Adrenal gland (tissue), 5 donors: ENCODE results near the gene SMARCC1.
"Not testable (repeated sequence)": the region's sequence is repeated elsewhere in the genome, so short reads cannot be mapped to it uniquely, and the experiment has no call there.

Experiments used
- POLR2A ChIP-seq, 2 donors: fragments of 450-650 bp; IDR thresholded peaks; one replicate each; pipeline ENCODE4 v1.6.1; 2017; ENCODE audit warnings: antibody characterized with exemption in 2 of 2, mild to moderate bottlenecking in 2 of 2, moderate library complexity in 1 of 2
- TF ChIP-seq, protein P1 (sequence below), 6 experiments: fragments of 450-650 bp in 4 of 6; fragments of 200-600 bp in 2 of 6; sonication (generic) in 1 of 6; IDR thresholded peaks; 1 replicate in 5 of 6; 2 replicates in 1 of 6; pipeline versions ENCODE4 v1.5.1 to v1.8.0; 2016 to 2021; ENCODE audit warnings: antibody characterized with exemption in 6 of 6, mild to moderate bottlenecking in 2 of 6, moderate library complexity in 1 of 6
- donor health status: DM: no; HTN: no; CAD: no.

GRCh38 chr3:47829482-47829881, 47.8 kb upstream of the SMARCC1 start:
- TF ChIP-seq, protein P1, sequence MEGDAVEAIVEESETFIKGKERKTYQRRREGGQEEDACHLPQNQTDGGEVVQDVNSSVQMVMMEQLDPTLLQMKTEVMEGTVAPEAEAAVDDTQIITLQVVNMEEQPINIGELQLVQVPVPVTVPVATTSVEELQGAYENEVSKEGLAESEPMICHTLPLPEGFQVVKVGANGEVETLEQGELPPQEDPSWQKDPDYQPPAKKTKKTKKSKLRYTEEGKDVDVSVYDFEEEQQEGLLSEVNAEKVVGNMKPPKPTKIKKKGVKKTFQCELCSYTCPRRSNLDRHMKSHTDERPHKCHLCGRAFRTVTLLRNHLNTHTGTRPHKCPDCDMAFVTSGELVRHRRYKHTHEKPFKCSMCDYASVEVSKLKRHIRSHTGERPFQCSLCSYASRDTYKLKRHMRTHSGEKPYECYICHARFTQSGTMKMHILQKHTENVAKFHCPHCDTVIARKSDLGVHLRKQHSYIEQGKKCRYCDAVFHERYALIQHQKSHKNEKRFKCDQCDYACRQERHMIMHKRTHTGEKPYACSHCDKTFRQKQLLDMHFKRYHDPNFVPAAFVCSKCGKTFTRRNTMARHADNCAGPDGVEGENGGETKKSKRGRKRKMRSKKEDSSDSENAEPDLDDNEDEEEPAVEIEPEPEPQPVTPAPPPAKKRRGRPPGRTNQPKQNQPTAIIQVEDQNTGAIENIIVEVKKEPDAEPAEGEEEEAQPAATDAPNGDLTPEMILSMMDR (IDR thresholded peaks at IDR 0.05) = not testable (repeated sequence)
- not testable (repeated sequence) for TF ChIP-seq POLR2A (IDR thresholded peaks at IDR 0.05)
